Naive thymus-derived CD8-positive, alpha-beta T cell (primary cell): ENCODE results near the gene CCNK. TPM values are rescaled to one million over a fixed set of nuclear protein-coding genes. Genes with fewer than 3 reads are reported as not detected.

ENCODE experiments used
- ATAC-seq, 2 donors: fragments of 150-1000 bp; cut with Tn5 transposase in 1 of 2; sonication (Bioruptor Pico), chemical (Tn5 transposase) in 1 of 2; 1 replicate in 1 of 2; 2 replicates in 1 of 2; pipeline ENCODE4 v1.10.0; 2021; ENCODE audit warnings: mild to moderate bottlenecking in 2 of 2, moderate library complexity in 2 of 2
- POLR2A ChIA-PET: fragments of 350-600 bp; sonication (Branson Sonifier 250); formaldehyde crosslinking; loops from one replicate; lab custom pipeline; 2021; ENCODE audit warnings: antibody characterized with exemption; lab: Charles Lee
- DNase-seq, 10 donors: peaks; one replicate each; pipeline versions ENCODE4 v3.0.0 to v3.0.0-alpha.2; 2020 to 2022
- H3K27ac Mint-ChIP-seq, 10 donors: one replicate each; pipeline ENCODE4 v1.8.0; 2020 to 2022; ENCODE audit warnings: mild to moderate bottlenecking in 10 of 10, mixed read lengths in 10 of 10, moderate library complexity in 4 of 10, inconsistent platforms in 1 of 10
- H3K27me3 Mint-ChIP-seq, 5 donors: one replicate each; pipeline ENCODE4 v1.8.0; 2021 to 2022; ENCODE audit warnings: mixed read lengths in 5 of 5
- H3K36me3 Mint-ChIP-seq, 3 donors: one replicate each; pipeline ENCODE4 v1.8.0; 2020 to 2022; ENCODE audit warnings: mixed read lengths in 3 of 3, mild to moderate bottlenecking in 2 of 3, inconsistent platforms in 1 of 3
- H3K4me1 Mint-ChIP-seq, 4 donors: one replicate each; pipeline ENCODE4 v1.8.0; 2021 to 2022; ENCODE audit warnings: mixed read lengths in 4 of 4
- H3K4me3 Mint-ChIP-seq, 10 donors: one replicate each; pipeline ENCODE4 v1.8.0; 2020 to 2022; ENCODE audit warnings: mild to moderate bottlenecking in 10 of 10, mixed read lengths in 10 of 10, moderate library complexity in 6 of 10, inconsistent platforms in 1 of 10
- H3K9me3 Mint-ChIP-seq, 9 donors: one replicate each; pipeline ENCODE4 v1.8.0; 2020 to 2022; ENCODE audit warnings: mixed read lengths in 9 of 9, mild to moderate bottlenecking in 3 of 9, inconsistent platforms in 1 of 9, moderate library complexity in 1 of 9
- polyA plus RNA-seq, 3 donors: library from polyadenylated mRNA; unstranded; fragments of 300-500 nt; fragmentation: Illumina TruSeq; gene quantifications; one replicate each; pipeline ENCODE4 v1.2.3, GENCODE V29; 2021
- total RNA-seq, 8 experiments: library from RNA in 2 of 8; stranded (reverse) in 2 of 8; gene quantifications; one replicate each; pipeline ENCODE4 v1.2.3 and lab custom pipeline; 2021 to 2026

CCNK gene
- total and polyA plus RNA-seq, 5 experiments from 2014 or later: 13.4 to 92.5 (median 19.8) TPM

GRCh38 chr14:99554757-99555531 lies 73.7 kb downstream of the CCNK start:
- no peak for DNase-seq
- no peak overlapping the region for H3K4me3 Mint-ChIP-seq
- no peaks in the 10 kb centered on the region for H3K9me3 Mint-ChIP-seq
- H3K27ac Mint-ChIP-seq: peak overlapping the region in 2 of 10 donors; percentile 4 to 48
- H3K4me1 Mint-ChIP-seq: peaks cover 0 to 15% (median 5%) of the 10 kb centered on the region in 4 donors
- no peaks in the 10 kb centered on the region for H3K27me3 Mint-ChIP-seq
- ATAC-seq: no peak
- POLR2A ChIA-PET: interaction anchor here (1.1 kb wide), 1 partner anchor 12 kb away, joined by 3 read pairs; no protein-coding TSS in a partner anchor
- no peaks in the 10 kb centered on the region for H3K36me3 Mint-ChIP-seq

- DNase-seq (no peak), ATAC-seq (no peak)
- H3K27ac Mint-ChIP-seq: no peak overlapping the region
- H3K27me3 Mint-ChIP-seq: no peaks in the 10 kb centered on the region
- peaks cover 0 to 9% (median under 1%) of the 10 kb centered on the region in 4 donors for H3K4me1 Mint-ChIP-seq
- POLR2A ChIA-PET: interaction anchor here (1.1 kb wide), 1 partner anchor 13 kb away, joined by 3 read pairs; no protein-coding TSS in a partner anchor
- no peaks in the 10 kb centered on the region for H3K36me3 Mint-ChIP-seq
- H3K4me3 Mint-ChIP-seq: no peak overlapping the region
- H3K9me3 Mint-ChIP-seq: no peaks in the 10 kb centered on the region
Measured at GRCh38 chr14:99556134-99556791, 75.1 kb downstream of the CCNK start.

- H3K36me3 Mint-ChIP-seq: no peaks in the 10 kb centered on the region
- peak overlapping the region in 1 of 10 donors; percentile 37 for H3K27ac Mint-ChIP-seq
- peaks cover 0 to 15% (median 5%) of the 10 kb centered on the region in 4 donors for H3K4me1 Mint-ChIP-seq
- no peaks in the 10 kb centered on the region for H3K9me3 Mint-ChIP-seq
- peaks cover 0 to 2% (median 0%) of the 10 kb centered on the region in 5 donors for H3K27me3 Mint-ChIP-seq
- no peak overlapping the region for H3K4me3 Mint-ChIP-seq
- ATAC-seq (no peak), DNase-seq (no peak)
- POLR2A ChIA-PET: no interaction called here
Measured at GRCh38 chr14:99559286-99559990, 78.2 kb downstream of the CCNK start.

- DNase-seq (no peak), ATAC-seq (no peak)
- Mint-ChIP-seq H3K4me3 (no peak overlapping the region), H3K27ac (no peak overlapping the region), H3K36me3 (no peaks in the 10 kb centered on the region), H3K27me3 (peaks cover 0 to 2% (median 0%) of the 10 kb centered on the region in 5 donors), H3K9me3 (no peaks in the 10 kb centered on the region), H3K4me1 (peaks cover 0 to 15% (median 6%) of the 10 kb centered on the region in 4 donors)
- POLR2A ChIA-PET: no interaction called here
Measured at GRCh38 chr14:99560403-99560802, 79.2 kb downstream of the CCNK start.

- no peaks in the 10 kb centered on the region for H3K9me3 Mint-ChIP-seq
- ATAC-seq: no peak
- no peak overlapping the region for H3K4me3 Mint-ChIP-seq
- H3K4me1 Mint-ChIP-seq: peaks cover 0 to 16% (median 6%) of the 10 kb centered on the region in 4 donors
- DNase-seq: no peak
- H3K27ac Mint-ChIP-seq: no peak overlapping the region
- H3K27me3 Mint-ChIP-seq: peaks cover 0 to 2% (median 0%) of the 10 kb centered on the region in 5 donors
- POLR2A ChIA-PET: no interaction called here
- H3K36me3 Mint-ChIP-seq: no peaks in the 10 kb centered on the region
Measured at GRCh38 chr14:99560922-99561683, 79.9 kb downstream of the CCNK start.

- ATAC-seq (no peak), DNase-seq (no peak)
- no peaks in the 10 kb centered on the region for H3K36me3 Mint-ChIP-seq
- no peaks in the 10 kb centered on the region for H3K9me3 Mint-ChIP-seq
- H3K27ac Mint-ChIP-seq: no peak overlapping the region
- H3K4me3 Mint-ChIP-seq: no peak overlapping the region
- peaks cover 0 to 2% (median 0%) of the 10 kb centered on the region in 5 donors for H3K27me3 Mint-ChIP-seq
- POLR2A ChIA-PET: no interaction called here
- H3K4me1 Mint-ChIP-seq: peaks cover 0 to 16% (median 6%) of the 10 kb centered on the region in 4 donors
Measured at GRCh38 chr14:99561864-99562263, 80.7 kb downstream of the CCNK start.

Other genes starting within 250 kb of the CCNK start
- 100 to 1,000 TPM; 206 to 209 TPM for gene BCL11B, start 209.2 kb upstream of the CCNK start, total RNA-seq
- 10 to 100 TPM in 1 of 3 donors, 1 to 10 TPM in 2; 8.2 to 12.1 (median 9.5) TPM for gene BCL11B, start 209.2 kb upstream of the CCNK start, polyA plus RNA-seq
- gene SETD3, start 550 bp upstream of the CCNK start, total RNA-seq: 10 to 100 TPM; 51.7 to 56.8 TPM
- 10 to 100 TPM; 32.2 to 35.6 (median 32.4) TPM for gene SETD3, start 550 bp upstream of the CCNK start, polyA plus RNA-seq
- gene CCDC85C, start 122.8 kb downstream of the CCNK start, total RNA-seq: 10 to 100 TPM in 1 of 2 experiments, 1 to 10 TPM in 1; 9.0 to 10.1 TPM
- gene CCDC85C, start 122.8 kb downstream of the CCNK start, polyA plus RNA-seq: 1 to 10 TPM in 2 of 3 donors, under 1 TPM in 1; 0.67 to 1.4 (median 1.3) TPM
- gene HHIPL1, start 163.7 kb downstream of the CCNK start, total RNA-seq: under 1 TPM; 0.34 to 0.36 TPM
- not detected for gene HHIPL1, start 163.7 kb downstream of the CCNK start, polyA plus RNA-seq
- gene CYP46A1, start 202.9 kb downstream of the CCNK start, total RNA-seq: under 1 TPM; 0.41 to 0.44 TPM
- gene CYP46A1, start 202.9 kb downstream of the CCNK start, polyA plus RNA-seq: under 1 TPM in 1 of 3 donors, not detected in 2; 0.02 TPM